ENCODE results near the gene TSPAN18.

DNA sequence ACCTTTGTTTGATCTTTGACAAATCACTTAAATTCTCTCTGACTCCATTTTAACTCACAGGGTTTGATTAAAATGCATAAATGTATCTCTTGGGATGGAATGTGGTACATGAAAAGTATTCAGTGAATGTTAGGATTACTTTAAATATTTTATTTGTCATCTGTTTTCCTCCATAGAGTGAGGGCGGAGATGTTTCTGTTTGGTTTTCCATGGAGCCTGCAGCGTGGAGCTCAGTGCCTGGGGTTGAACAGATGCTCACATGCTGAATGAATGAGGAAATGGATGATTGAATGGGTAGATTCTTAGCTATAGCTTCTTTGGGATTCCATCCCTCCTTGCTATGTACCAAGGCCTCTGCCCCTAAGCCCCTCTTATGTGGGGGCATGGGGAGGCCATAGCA is 10.0 kb downstream of the TSPAN18 start:
- no peak for TF ChIP-seq EP300 (IDR thresholded peaks at IDR 0.05)
- no peak for TF ChIP-seq POLR2AphosphoS5 (IDR thresholded peaks at IDR 0.05)
- TF ChIP-seq, protein P1, sequence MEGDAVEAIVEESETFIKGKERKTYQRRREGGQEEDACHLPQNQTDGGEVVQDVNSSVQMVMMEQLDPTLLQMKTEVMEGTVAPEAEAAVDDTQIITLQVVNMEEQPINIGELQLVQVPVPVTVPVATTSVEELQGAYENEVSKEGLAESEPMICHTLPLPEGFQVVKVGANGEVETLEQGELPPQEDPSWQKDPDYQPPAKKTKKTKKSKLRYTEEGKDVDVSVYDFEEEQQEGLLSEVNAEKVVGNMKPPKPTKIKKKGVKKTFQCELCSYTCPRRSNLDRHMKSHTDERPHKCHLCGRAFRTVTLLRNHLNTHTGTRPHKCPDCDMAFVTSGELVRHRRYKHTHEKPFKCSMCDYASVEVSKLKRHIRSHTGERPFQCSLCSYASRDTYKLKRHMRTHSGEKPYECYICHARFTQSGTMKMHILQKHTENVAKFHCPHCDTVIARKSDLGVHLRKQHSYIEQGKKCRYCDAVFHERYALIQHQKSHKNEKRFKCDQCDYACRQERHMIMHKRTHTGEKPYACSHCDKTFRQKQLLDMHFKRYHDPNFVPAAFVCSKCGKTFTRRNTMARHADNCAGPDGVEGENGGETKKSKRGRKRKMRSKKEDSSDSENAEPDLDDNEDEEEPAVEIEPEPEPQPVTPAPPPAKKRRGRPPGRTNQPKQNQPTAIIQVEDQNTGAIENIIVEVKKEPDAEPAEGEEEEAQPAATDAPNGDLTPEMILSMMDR (IDR thresholded peaks at IDR 0.05): no peak

Data from gastroesophageal sphincter (tissue), 3 donors.